GM12891 (cell line): Measurements from ENCODE around the gene TRPC4AP.
"Not testable (repeated sequence)": the region's sequence is repeated elsewhere in the genome, so short reads cannot be mapped to it uniquely, and the experiment has no call there.

Experiments
- DNase-seq: peaks from one replicate; pipeline ENCODE4 v3.0.0; 2011; ENCODE audit warnings: low spot score; ENCODE audit not compliant: insufficient read length
- FAIRE-seq: peaks from 2 replicates; lab custom pipeline; 2011; peaks lifted over from hg19 to GRCh38; lab: Jason Lieb, UNC
- PAX5 ChIP-seq: IDR thresholded peaks from 2 replicates; pipeline ENCODE4 v1.6.1; 2011; ENCODE audit warnings: low read length, moderate library complexity, mild to moderate bottlenecking; ENCODE audit not compliant: insufficient read depth, severe bottlenecking
- POLR2A ChIP-seq: IDR thresholded peaks from 2 replicates; pipeline ENCODE4 v1.6.1; 2011; ENCODE audit warnings: low read depth, low read length, control low read depth
- POLR2AphosphoS5 ChIP-seq: IDR thresholded peaks from 2 replicates; pipeline ENCODE4 v1.6.1; 2011; ENCODE audit warnings: low read depth, low read length, control low read depth
- POU2F2 ChIP-seq: IDR thresholded peaks from 2 replicates; pipeline ENCODE4 v1.6.1; 2011; ENCODE audit warnings: low read depth, mild to moderate bottlenecking, control low read depth, low read length, moderate library complexity
- SPI1 ChIP-seq: IDR thresholded peaks from 2 replicates; pipeline ENCODE4 v1.6.1; 2011; ENCODE audit warnings: low read depth, low read length, control low read depth
- TAF1 ChIP-seq: IDR thresholded peaks from 2 replicates; pipeline ENCODE4 v1.6.1; 2011; ENCODE audit warnings: low read depth, low read length, control low read depth

Gene TRPC4AP

DNA sequence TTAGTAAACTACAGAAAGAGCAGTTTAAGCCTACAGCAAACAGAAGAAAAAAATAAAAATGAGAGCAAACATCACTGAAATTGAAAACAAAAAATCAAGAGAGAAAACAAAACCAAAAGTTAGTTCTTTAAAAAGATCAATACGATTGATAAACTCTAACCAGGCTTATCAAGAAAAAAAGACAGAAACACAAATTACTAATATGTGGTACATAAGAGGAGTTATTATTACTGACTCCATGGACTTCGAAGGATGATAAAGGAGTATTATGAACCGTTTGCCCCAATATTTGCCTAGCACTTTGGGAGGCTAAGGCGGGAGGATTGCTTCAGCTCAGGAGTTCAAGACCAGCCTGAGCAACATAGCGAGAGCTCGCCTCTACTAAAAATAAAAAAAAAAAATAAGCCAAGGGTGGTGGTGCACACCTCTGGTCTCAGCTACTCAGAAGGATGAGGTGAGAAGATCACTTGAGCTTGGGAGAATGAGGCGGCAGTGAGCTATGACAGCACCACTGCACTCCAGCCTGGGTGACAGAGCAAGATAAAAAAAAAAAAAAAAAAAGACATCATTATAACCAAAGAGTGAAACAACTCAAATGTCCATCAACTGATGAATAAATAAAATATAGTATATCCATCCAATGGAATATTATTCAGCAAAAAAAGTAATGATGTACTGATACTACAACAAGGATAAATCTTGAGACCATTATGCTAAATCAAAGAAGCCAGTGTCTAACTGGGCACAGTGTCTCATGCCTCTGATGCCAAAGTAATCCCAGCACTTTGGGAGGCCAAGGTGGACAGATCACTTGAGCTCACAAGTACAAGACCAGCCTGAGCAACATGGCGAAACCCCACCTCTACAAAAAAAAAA lies 12.9 kb downstream of the TRPC4AP start:
- FAIRE-seq (no peak), DNase-seq (no peak)
- TF ChIP-seq POLR2A (no peak), SPI1 (no peak), POLR2AphosphoS5 (no peak), POU2F2 (no peak), TAF1 (no peak), PAX5 (no peak)

DNA sequence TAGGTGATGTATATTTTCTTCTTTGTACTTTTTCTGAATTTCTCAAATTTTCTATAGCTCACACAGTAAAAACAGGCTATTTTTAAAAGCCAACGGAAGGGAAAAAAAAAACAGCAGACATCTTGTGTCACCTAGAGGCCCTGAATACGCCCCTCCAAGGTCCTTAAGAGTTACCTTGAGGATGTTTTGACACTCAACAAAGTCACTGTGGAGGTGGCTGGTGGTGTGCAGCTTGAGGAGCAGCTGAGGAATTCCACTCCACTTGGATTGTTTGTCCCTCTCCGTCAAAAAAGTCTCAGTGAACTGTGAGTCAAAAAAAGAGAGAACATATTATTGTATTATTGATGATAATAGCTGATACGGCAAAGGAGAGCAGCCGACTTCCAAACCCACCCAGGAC lies 14.7 kb downstream of the TRPC4AP start:
- FAIRE-seq = no peak
- TF ChIP-seq POLR2AphosphoS5 (no peak), TAF1 (no peak), PAX5 (no peak), POLR2A (no peak), POU2F2 (no peak), SPI1 (no peak)
- DNase-seq = no peak

DNA sequence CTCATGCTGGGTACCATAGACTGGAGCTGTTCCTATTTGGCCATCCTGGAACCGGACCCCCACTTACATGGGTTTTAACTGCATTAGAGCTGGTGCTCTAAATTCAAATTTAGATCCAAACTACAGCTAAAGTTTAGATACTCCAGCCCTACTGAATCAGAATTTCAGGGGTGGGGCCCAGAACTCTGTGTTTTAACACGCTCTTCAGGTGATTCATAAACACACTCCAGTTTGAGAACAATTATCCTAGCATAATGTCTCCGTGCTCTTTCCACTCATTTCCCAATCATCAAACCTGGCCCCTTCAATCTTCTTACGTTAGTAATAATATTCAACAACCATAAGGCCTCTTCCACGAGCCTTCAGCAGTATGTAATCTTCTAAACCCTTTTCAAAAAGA lies 15.3 kb downstream of the TRPC4AP start:
- TF ChIP-seq POLR2AphosphoS5 (no peak), POU2F2 (no peak), TAF1 (no peak), SPI1 (no peak), PAX5 (no peak), POLR2A (no peak)
- DNase-seq = no peak
- no peak for FAIRE-seq

DNA sequence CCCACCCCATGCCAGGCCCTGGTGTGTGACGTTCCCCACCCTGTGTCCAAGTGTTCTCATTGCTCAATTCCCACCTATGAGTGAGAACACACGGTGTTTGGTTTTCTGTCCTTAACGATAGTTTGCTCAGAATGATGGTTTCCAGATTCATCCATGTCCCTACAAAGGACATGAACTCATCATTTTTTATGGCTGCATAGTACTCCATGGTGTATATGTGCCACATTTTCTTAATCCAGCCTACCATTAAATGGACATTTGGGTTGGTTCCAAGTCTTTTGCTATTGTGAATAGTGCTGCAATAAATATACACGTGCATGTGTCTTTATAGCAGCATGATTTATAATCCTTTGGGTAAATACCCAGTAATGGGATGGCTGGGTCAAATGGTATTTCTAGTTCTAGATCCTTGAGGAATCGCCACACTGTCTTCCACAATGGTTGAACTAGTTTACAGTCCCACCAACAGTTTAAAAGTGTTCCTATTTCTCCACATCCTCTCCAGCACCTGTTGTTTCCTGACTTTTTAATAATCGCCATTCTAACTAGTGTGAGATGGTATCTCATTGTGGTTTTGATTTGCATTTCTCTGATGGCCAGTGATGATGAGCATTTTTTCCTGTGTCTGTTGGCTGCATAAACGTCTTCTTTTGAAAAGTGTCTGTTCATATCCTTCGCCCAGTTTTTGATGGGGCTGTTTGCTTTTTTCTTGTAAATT lies 21.0 kb downstream of the TRPC4AP start:
- not testable (repeated sequence) for FAIRE-seq, DNase-seq

DNA sequence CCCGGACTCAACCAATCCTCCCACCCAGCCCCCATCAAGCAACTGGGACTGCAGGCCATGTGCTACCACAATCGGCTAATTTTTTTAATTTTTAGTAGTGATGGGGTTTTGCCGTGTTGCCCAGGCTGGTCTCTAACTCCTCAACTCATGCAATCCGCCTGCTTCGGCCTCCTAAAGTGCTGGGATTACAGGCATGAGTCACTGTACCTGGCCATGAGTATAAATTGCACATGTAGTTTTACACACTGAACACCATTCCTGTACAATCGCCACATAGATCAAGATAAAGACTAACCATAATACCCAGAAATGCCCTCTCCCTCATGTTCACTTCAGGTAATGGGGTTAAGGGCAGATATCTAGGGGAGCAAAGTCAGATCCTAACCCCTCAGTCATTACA lies 26.4 kb downstream of the TRPC4AP start:
- no peak for DNase-seq
- TF ChIP-seq PAX5 (no peak), POU2F2 (no peak), TAF1 (no peak), POLR2A (no peak), POLR2AphosphoS5 (no peak), SPI1 (no peak)
- FAIRE-seq = no peak

DNA sequence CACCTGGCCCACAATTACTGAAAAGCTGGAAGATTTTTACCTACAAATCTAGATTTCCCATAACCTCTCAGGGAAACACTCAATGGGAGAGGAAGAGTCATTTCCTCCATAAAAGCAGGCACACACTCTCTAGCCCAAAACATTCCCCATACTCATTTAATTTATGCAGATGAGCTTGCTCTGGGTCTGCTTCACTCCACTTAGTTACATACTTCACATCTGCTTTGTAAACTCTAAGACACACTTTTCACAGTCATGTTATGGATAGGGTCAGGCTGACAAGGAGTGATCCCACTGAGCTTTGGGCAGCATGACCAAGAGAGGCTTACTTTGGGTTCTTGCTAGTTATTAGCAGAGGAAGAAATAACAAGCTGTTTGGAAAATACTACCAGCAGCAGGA lies 27.4 kb downstream of the TRPC4AP start:
- DNase-seq (no peak), FAIRE-seq (no peak)
- no peak for TF ChIP-seq SPI1

DNA sequence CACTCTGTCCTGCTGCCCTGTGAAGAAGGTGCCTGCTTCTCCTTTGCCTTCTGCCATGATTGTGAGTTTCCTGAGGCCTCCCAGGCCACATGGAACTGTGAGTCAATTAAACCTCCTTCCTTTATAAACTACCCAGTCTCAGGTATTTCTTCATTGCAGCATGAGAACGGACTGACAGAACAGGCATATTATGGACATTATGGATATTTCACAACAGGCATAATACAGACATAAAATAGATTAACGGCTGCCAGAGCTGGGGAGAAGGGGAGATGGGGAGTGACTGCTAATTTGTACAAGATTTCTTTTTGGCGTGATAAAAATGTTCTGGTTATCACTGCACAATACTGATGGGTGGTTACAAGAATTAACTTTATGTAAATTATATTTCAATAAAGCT lies 29.4 kb downstream of the TRPC4AP start:
- FAIRE-seq = no peak
- DNase-seq = no peak
- TF ChIP-seq TAF1 = no peak
- no peak for TF ChIP-seq POLR2AphosphoS5
- no peak for TF ChIP-seq PAX5
- no peak for TF ChIP-seq POLR2A
- no peak for TF ChIP-seq POU2F2
- no peak for TF ChIP-seq SPI1

DNA sequence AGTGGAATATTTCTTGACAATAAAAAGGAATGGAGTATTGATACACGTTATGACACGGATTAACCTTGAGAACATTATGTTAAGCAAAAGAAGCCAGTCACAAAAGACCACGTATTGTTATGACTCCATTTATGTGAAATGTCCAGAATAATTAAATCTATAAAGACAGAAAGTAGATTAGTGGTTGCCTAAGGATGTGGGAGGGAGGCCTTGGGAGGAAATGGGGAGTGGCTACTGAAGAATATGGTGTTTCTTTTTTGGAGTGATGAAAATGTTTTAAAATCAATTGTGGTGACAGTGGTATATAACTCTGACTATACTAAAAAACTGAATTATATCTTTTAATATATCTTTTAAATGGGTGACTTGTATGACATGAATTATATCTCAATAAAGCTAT lies 30.1 kb downstream of the TRPC4AP start:
- TF ChIP-seq POLR2AphosphoS5 (no peak), SPI1 (no peak), POLR2A (no peak), TAF1 (no peak), POU2F2 (no peak), PAX5 (no peak)
- DNase-seq (no peak), FAIRE-seq (no peak)

DNA sequence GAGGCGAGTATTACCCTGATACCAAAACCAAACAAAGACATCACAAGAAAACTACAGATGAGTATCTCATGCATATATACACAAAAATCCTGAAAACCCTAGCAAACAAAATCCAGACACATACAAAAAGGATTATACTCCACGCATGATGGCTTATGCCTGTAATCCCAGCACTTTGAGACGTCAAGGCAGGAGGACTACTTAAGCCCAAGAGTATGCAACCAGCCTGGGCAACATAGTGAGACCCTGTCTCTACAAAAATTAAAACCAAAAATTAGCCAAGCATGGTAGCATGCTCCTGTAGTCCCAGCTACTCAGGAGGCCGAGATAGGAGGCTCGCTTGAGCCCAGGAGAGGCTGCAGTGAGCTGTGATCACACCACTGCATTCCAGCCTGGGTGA lies 32.4 kb downstream of the TRPC4AP start:
- no peak for TF ChIP-seq POU2F2
- no peak for TF ChIP-seq SPI1
- FAIRE-seq (no peak), DNase-seq (no peak)

DNA sequence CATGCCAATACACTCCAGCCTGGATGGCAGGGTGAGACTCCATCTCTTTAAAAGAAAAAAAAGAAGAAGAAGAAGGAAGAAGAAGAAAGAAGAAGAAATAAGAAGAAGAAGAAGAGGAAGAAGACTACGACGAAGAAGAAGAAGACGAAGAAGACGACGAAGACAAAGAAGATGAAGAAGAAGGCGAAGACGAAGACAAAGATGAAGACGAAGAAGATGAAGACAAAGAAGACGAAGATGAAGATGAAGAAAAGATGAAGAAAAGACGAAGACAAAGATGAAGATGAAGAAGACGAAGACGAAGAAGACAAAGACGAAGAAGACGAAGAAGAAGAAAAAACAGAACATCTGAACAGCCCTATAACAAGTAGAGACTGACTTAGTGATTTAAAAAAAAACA lies 33.0 kb downstream of the TRPC4AP start:
- TF ChIP-seq POLR2AphosphoS5 = no peak
- no peak for TF ChIP-seq POU2F2
- TF ChIP-seq POLR2A = no peak
- no peak for TF ChIP-seq TAF1
- TF ChIP-seq SPI1 = no peak
- TF ChIP-seq PAX5 = no peak
- FAIRE-seq = no peak
- DNase-seq = no peak

DNA sequence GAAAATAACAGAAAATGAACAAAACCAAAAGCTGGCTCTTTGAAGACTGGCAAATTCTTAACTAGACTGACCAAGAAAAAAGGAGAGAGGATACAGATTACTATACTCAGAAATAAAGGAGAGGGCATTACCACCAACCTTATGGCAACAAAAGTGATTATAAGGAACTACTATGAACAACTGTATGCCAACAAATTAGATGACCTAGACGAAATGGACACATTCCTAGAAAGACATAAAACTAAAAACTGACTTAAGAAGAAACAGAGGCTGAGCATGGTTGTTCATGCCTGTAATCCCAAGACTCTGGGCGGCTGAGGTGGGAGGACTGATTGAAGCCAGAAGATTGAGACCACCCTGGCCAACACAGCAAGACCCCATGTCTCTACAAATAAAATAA lies 33.5 kb downstream of the TRPC4AP start:
- no peak for FAIRE-seq

More for the DNA sequence above, 33.5 kb downstream of the TRPC4AP start:
- no peak for DNase-seq
- TF ChIP-seq POLR2A = no peak
- TF ChIP-seq SPI1 = no peak
- TF ChIP-seq POU2F2 = no peak
- no peak for TF ChIP-seq PAX5
- no peak for TF ChIP-seq POLR2AphosphoS5
- TF ChIP-seq TAF1 = no peak
